Adrenal gland (tissue), 5 donors: Measurements from ENCODE around the gene SCAMP2.

Experiments
- CTCF ChIP-seq, 6 experiments: fragments of 450-650 bp in 4 of 6; fragments of 200-600 bp in 2 of 6; sonication (generic) in 1 of 6; IDR thresholded peaks; 1 replicate in 5 of 6; 2 replicates in 1 of 6; pipeline versions ENCODE4 v1.5.1 to v1.8.0; 2016 to 2021; ENCODE audit warnings: antibody characterized with exemption in 6 of 6, mild to moderate bottlenecking in 2 of 6, moderate library complexity in 1 of 6
- POLR2A ChIP-seq, 2 donors: fragments of 450-650 bp; IDR thresholded peaks; one replicate each; pipeline ENCODE4 v1.6.1; 2017; ENCODE audit warnings: antibody characterized with exemption in 2 of 2, mild to moderate bottlenecking in 2 of 2, moderate library complexity in 1 of 2
- donor health status: DM: no; HTN: no; CAD: no.

- TF ChIP-seq CTCF (IDR thresholded peaks at IDR 0.05) (no peak), POLR2A (IDR thresholded peaks at IDR 0.05) (no peak)
Measured at GRCh38 chr15:74902295-74903075, 29.3 kb upstream of the SCAMP2 start.
